HG03558 (cell line): Measurements from ENCODE around the gene MSH6.
"Not testable (repeated sequence)": the region's sequence is repeated elsewhere in the genome, so short reads cannot be mapped to it uniquely, and the experiment has no call there.

Experiments used
- ATAC-seq: cut with Tn5 transposase; IDR thresholded peaks from one replicate; pipeline ENCODE4 v1.9.1; 2021; ENCODE audit warnings: moderate number of reproducible peaks; ENCODE audit not compliant: unreplicated experiment; ENCODE audit errors: extremely low read depth

The MSH6 gene

DNA sequence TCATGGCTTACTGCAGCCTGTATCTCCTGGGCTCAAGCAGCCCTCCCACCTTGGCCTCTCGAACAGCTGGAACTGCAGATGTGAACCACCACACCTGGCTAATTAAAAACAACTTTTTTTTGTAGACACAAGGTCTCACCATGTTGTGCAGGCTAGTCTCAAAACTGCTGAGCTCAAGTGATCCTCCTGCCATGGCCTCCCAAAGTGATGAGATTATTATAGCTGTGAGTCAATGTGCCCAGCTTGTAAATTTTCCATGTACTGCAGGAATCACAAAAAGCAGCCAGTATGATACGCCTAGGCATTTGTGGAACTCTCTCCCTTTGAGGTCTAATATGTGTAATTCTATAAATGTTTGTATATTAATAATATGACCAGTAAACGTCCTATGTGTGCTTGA lies 59.9 kb downstream of the MSH6 start:
- ATAC-seq, result no peak

DNA sequence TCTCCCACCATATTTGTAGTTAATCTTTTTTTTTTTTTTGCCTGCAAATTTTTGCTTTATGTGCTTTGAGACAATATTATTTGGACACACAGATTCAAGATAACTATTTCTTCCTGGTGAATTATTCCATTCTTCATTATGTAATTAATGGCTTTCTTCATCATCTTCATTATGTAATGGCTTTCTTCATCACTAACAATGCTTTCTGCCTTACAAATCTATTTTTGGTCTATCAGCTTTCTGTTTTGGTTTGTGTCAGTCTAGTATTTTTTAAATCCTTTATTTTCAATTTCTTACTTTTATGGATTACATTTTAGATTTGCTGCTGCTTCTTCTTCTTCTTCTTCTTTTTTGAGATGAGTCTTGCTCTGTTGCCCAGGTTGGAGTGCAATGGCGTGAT lies 60.5 kb downstream of the MSH6 start:
- no peak for ATAC-seq

DNA sequence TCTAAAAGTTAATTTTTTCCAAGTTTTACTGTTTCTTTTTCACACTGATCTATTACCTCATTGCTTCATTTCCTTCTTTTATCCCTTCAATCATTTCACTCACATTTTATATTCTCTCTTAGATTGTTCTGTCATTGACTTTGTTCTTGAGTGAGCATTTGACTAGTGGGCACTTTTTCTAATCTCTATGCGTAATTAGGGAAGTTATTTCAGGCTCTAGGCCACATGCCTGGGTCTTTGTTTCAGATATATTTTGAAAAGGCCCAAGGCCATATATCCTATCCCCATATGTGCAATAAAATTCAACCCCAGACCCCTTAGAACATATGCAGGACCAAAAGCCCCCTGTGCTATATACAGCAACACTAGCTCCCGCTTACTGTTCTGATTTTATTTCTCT lies 61.2 kb downstream of the MSH6 start:
- ATAC-seq, result no peak

DNA sequence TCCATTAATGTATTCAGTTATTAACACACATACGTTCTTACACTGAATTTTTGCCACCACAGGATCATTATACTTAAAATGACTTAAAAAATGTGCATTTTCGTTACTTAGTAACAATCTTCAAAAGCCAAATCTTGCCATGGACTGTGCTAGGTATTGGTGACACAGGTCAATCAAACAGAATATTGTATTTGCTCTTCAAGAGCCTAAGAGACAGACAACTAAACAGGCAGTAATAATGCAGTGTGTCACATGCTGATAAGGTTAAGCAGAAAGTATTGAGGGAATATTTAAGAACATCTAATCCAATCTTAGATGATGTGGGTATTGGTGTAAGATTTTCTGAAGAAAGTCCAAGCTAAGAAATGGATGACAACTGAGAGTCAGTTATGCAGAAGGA lies 66.4 kb downstream of the MSH6 start:
- no peak for ATAC-seq

DNA sequence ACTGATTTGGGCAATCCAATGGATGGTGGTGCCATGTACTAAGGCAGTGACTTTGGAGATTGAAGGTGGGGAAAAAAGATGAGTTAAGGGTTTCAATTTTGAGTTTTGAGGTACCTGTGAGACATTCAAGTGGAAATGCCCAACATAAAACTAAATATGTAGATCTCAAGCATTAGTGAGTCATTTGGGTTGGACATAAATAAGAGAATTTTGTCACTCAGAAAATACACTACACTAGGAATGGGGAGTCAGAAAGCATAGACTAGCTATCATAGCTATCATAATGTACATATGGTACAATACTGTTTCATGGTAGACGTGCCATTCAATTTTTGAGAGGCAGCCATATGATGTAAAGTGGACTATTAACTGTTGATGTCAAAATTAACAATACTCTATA lies 67.3 kb downstream of the MSH6 start:
- no peak for ATAC-seq

DNA sequence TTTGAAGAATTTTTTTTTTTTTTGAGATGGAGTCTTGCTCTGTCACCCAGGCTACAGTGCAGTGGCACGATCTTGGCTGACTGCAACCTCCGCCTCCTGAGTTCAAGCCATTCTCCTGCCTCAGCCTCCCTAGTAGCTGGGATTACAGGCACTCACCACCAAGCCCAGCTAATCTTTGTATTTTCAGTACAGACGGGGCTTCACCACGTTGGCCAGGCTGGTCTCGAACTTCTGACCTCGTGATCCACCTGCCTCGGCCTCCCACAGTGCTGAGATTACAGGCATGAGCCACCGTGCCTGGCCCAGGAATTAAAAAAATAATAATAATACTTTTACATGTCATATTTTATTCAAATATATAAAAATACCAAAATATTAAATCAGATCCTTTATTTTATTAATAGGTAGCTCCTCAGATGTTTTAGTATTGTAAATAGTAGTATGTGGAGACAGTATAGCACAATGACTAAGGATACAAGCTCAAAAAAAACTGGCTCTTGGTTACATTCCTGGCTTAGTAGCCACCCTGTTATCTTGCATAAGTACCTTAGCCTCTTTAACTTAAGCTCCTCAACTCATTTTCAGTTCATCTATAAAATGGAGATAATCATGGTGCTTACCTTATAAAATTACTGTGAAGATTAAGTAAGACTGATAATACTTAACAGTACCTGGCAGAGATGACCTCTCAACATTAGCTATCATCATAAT lies 70.3 kb downstream of the MSH6 start:
- not testable (repeated sequence) for ATAC-seq
